Renal cortical epithelial cell (primary cell): ENCODE data around the gene LRRC15. TPM values are rescaled to one million over a fixed set of nuclear protein-coding genes. Genes with fewer than 3 reads are reported as not detected.

Source experiments
- DNase-seq: peaks from one replicate; pipeline ENCODE4 v3.0.0-alpha.2; 2011; ENCODE audit warnings: low read depth
- total RNA-seq: library from RNA; depleted of rRNA; stranded (reverse); fragments of >200 nt; gene quantifications from 2 replicates; pipeline ENCODE4 v1.2.3, GENCODE V29; 2014

Gene LRRC15
- total RNA-seq, 1 donor from 2014 or later = not detected

DNA sequence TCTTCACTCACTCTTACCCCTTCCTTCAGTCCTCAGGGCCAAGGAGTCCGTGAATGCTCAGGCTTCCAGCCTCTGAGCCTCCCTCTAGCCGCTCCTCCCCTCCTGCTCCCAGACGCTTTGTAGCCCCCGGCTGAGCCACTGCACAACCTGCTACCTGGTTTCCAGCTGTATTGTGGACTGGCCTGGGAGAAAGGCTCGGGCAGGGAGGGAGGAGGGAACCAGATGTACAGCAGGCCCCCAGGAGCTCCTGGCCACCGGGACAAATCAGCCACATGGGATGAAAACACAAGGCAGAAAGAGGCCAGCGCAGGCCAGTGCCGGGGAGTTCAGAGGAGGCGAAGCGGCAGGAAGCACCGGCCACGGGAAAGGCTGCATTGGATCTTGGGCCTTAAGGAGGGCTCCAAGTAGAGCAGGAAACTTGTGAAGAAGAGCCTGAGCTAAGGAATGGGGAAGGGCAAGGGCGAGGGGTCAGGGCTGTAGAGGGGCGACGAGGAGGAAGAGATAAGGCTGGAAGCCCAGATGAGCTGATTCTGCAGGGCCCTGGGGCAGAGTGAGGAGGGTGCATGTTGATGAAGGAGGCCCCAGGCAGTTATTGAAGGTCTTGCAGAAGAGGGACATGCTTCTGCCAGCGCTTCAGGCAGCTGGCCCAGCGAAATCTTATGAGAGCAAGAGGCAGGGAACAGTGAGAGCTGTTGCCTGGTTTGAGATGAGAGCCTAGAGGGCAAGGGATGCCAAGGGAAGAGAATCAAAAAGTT, 32.8 kb downstream of the LRRC15 start:
- no peak for DNase-seq

- DNase-seq = no peak
Observed at GRCh38 chr3:194333981-194334320, 35.6 kb downstream of the LRRC15 start.

- DNase-seq = peak; percentile 47
Observed at GRCh38 chr3:194333212-194333980, 36.1 kb downstream of the LRRC15 start.

GRCh38 chr3:194332858-194333211, 36.7 kb downstream of the LRRC15 start:
- DNase-seq = no peak

GRCh38 chr3:194330579-194330978, 39.0 kb downstream of the LRRC15 start:
- DNase-seq = peak; percentile 55

DNA sequence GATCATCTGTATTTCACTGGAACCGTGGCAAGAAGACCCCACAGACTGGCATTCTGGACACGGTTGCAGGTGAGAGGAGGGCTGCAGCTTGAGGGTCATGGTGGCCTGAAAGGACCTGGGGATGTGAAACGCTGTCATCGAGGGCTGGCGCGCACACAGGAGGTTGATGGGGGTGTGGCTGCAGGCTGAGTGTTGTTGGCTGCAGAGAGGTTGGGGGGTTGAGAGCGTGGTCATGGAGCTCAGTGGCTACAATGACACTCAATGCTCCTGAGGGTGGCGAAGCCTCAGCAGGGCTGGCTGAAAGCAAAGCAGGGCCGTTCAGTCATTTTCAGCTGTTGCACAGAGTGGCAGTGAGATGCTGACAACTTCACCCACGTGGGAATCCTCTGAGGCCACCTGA, 39.4 kb downstream of the LRRC15 start:
- DNase-seq = no peak

DNA sequence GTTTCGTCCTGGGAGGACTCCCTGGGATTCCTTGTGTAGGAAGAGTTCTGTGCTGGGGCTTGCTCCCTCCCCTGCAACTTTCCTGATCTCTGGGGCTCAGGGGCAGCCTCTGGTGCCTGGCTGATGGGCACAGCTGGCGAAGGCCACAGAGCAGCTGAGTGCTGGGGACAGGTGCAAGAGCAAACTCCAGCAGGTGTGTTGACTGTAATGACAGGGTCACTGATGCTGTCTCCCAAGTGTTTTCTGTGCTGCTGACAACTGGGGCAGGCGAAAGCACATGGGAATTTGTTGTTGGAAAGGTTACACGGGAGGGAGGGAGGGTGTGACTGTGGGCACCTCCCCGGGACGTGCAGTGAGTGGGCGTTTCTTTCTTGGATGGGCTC, 40.0 kb downstream of the LRRC15 start:
- DNase-seq = no peak

DNA sequence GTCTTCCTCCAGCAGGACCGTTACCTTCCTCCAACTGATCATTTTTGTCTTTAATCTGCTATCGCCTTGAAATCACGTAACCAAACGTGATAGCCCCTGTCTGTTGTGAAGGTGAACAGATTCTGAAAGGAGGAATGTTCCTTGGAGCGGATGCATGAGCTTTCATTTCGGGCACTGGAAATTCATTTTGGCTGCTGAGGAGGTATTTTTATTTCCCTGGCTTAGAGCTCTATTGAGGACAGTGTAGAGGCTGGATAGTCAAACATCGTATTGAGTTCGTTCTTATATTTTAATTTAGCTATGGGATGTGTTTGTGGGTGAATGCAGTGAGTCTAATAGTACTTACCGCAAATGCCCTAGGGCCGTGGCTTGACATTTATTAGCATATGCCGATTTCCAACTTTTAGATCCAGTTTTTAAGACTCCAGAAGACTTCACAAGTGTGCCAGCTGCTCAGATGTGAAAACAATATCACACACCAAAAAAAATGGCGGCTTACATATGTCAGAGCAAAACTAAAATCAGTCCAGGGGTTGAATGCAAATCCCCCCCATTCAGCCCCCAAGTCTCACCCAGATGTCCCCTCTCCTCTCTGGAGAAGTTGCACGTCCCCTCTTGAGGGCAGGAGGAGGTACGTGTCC, 40.5 kb downstream of the LRRC15 start:
- DNase-seq = no peak

GRCh38 chr3:194328053-194328657, 41.4 kb downstream of the LRRC15 start:
- DNase-seq = peak; percentile 91

DNA sequence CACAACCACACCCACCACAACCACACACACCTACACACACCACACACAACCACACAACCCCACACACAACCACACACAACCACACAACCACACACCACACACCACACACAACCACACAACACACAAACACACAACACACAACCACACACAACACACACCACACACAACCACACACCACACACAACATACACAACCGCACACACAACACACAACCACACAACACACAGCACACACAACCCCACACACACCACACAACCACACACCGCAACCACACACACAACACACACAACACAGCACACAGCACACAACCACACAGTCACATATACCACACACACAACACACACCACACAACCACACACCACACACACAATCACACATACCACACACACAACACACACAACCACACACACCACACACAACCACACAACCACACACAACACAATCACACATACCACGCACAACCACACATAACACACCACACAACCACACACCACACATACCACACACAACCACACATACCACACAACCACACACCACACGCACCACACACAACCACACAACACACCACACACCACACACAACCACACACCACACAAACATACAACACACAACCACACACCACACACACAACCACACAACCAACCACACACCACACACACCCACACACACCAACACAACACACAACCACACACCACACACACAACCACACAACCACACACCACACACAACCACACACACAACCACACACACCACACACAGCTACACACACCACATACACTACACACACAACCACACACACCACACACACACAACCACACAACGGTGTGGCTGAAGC, 42.1 kb downstream of the LRRC15 start:
- DNase-seq = no peak

GRCh38 chr3:194326968-194327217, 42.6 kb downstream of the LRRC15 start:
- DNase-seq = no peak

GRCh38 chr3:194326192-194326967, 43.2 kb downstream of the LRRC15 start:
- no peak for DNase-seq

DNA sequence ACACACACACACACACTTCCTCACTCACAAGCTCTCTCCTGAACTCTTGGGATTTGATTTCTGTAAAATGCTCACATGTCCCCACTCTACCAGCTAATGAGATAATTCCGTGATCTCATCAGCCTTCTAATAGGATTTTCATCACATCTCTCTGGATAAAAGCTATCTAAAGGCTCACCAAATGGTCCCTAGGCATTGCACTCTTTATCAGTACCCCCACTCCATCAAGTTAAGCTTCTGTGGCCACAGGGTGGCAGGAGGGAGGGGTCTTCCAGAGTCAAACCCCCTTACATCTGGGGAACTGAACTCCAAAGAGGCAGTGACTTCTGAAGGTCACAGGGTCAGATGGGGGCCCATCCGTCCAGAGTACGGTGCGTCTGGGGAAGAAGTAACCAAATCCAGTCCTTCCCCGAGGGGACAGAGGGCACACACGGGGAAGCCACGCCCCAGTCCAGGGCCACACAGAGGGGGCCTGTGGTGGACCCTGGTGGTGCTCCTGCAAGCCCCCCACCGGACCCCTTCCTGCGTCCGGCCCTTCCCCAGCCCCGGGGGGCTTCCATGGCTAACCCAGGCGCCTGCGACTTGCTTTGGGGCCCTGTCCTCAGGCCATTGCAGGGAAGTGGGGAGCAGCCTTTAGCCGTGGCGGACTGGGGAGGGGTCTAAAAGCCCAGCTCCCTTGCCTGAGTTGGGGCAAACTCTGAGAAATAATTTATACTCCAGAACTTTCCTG, 44.0 kb downstream of the LRRC15 start:
- DNase-seq = no peak

- no peak for DNase-seq
Observed at GRCh38 chr3:194324823-194325327, 44.7 kb downstream of the LRRC15 start.

- peak; percentile 64 for DNase-seq
Observed at GRCh38 chr3:194323785-194324735, 45.5 kb downstream of the LRRC15 start.

GRCh38 chr3:194322678-194323211, 46.8 kb downstream of the LRRC15 start:
- DNase-seq = peak; percentile 89

DNA sequence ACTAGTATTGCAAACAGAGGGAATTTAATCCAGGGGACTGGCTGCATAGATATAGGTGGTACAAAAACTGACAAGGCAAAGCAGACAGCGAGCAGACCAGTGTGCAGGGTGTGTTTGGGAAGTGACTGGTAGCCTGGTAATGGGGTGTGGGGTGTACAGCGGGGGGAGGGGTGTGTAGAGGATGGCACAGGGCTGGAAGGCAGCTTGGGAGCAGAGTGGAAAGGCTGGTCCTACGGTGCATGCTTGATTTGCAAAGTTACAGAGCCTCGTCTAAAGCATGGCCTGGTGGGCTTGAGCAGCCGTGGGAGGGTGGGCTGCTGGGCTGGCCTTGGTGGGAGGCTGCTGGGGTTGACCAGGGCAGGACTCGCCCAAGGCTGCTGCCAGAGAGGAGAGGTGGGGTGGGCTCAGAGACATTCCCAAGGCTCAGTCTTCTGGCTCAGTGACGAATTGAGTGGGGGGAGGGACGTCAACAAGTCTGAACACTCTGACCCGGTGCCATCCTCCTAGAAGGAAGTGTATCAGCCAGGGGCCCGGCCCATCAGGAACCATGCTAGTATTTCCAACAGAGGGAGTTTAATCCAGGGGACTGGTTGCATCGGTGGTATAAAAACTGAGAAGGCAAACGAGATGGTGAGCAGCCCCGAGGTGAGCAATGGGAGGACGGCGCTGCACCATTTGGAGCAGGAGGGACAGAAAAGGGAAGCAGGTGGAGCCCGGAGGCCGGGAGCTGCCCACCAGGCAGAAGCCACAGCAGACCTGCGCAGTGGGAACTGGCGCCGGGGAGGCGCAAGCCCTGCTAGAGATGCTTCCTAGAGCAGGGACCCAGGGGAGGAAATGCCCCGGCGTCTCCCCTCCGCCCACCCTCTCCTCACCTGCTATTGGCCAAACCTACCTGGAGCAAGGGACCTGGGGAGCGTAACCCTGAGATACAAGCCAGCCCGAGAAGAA, 47.6 kb downstream of the LRRC15 start:
- DNase-seq = no peak
